Femur (tissue), 1 donor: ENCODE results near the gene MYL7.

Experiments
- DNase-seq: peaks from one replicate; pipeline ENCODE4 v3.0.0-alpha.2; 2017

MYL7 gene

DNA sequence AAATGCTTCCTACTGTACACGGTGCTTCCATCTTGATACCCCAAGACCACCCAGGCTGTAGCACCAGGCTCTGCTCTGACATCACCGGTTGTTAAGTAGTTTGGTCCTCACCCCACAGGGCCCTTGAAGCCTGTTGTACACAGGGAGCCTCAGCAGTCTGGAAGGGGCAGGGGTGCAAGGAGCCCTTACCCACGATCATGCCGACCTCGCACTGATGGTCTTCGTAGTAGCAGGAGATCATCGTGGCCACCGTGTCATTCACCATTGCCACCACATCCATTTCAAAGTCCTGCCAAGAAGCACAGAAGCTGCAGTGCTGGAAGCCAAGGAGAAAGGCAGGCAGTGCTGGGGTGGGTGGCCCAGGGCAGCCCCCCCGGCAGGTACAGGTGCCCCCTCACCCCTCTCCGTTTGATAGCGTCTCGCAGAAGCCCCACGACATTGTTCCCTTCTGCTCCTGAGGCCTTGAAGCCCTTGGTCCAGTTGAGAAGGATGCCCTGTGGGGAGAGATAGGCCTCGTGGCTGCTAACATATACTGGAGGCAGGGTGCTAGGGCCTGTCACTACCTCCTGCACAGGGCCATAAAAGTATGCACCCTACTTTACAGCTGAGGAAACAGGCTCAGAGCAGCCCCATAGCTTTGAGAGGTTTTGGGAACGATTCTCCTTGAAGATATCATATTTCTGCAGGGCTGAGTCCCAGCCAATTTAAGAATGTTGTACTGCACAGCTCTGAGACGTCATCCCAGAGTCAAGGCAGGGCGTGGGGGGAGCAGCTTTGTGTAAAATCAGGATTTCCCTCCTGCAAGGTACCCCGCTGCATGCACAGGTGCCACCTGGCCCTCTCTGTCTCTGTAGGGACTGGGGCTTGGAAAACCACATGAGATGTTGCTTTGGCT, 8.7 kb upstream of the MYL7 start:
- DNase-seq, result peak; percentile 55

DNA sequence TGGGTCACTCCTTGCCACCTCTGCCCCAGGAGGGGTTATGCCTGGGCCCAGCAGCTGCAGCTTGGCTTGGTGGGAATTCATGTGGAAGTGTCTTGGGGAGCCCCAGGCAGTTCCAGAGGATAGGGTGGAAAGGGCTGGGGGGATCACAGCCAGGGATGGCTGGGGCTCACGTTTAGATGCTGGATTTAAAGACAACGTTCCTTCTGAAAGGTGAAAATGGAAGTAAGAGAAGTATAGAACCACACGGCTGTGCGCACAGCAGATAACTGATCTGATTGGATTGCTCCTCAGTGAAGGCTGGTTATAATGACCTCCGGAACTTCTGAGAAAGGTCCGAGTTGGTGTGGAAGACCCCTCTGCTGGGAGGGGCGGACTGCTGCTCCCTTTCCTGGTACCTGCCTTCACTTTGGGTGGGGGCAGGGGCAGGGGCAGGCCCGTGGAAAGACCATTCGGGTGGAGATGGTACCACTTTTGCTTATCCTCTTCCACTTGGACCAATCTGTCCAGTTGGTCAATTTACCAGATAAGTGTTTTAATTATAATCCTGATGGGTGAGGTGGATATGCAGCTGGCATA, 7.9 kb upstream of the MYL7 start:
- no peak for DNase-seq

DNA sequence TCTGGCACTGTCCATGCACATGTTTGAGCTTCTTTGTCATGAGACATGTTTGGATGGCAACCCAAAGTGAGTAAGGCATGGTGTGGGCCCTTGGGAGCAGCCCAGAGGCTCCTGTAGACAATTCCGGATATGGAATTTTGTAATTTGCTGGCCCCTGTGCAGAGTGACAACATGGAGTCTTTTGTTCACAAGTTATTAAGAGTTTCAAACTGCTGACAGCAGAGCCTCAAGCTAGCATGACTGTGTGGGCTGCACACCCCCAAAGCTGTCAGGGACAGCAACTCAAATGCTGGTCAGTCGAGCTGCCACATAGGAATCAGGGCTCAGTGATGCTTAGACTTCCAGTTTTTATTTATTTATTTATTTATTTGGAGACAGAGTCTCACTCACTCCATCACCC, 7.0 kb upstream of the MYL7 start:
- DNase-seq, result peak; percentile 13

DNA sequence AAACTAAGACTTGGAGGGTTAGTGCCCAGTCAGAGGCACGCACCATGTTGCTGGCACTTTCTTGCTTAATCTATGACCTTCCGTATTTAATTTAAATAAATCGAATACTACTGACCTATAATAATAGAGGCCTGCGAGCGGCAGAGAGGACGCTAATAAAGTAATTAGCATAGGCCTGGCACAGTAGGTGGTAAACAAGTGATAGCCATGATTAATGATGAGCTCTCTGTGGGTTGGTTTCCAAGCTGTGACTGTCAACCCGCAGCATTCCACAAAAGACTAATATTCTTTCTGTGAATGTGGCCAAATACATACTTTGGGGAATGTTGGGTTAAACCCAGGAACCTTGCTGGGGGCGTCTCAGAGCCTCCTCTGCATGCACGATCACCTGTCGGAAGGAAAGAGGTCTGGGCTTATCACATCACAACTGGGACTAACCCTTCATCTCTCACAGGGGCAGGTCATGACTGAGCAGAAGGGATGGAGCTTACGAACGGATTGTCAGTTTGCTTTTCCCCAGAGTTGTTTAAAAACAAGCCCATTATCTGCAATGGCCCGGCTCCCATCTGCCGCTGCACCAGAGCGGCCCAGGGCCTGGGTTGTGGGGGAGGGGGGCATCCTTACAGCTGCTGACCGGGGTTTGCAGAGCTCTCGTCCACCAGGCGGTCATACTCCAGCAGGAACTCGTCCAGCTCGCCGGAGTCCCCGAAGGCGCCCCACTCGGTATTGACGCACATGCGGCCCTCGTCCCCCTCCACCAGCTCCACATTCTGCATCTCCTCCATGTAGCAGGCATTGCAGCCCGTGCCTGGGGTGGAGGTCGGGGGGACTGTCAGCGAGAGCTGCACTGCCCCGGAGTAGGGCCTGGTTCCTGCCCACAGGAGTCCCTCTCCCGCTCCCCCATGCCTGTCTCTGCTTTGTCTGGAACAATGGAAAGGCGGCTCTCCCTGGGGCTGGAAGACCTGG, 6.2 kb upstream of the MYL7 start:
- peak; percentile 74 for DNase-seq

DNA sequence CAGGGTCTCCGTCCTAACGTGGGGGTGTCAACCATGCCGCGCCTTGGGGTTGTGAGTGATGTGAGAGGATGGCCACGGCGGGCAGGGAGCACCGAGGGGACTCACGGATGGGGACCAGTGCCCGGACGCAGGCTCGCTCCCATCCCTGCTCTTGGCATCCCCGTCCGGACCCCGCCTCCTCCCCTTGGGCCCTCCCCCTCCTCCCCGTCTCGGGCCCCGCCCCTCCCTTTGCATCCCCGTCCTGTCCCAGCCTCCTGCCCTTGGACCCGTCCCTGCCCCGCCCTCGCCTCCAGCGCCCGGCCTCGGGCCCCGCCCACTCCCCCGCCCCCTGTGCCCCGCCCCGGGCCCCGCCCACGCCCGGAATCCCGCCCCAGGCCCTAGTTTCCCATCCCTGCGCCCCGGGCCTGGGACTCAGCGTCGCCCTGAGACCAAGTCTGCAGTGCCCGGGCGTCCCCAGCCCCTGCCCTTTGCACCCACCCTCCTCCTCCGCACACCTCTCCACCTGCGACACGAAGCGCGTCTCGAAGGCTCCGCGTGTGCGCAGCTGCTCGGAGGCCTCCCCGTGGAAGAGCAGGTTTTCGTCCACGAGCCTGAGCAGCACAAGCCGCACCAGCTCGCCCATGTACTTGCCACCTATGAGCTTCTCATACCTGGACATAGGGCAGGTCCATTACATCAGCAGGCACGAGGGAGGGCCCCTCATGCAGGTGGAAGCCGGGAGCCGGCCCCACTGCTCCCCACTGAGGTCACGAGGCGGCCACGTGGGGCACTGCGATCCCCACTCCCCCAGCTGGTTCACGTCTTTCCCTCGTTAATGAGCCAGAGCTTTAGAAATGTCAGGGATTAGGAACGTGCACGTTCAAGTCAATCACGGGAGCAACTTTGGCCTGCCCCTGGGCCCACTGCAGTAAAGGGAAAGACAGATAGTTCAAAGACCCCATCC, 5.1 kb upstream of the MYL7 start:
- DNase-seq, result peak; percentile 86

DNA sequence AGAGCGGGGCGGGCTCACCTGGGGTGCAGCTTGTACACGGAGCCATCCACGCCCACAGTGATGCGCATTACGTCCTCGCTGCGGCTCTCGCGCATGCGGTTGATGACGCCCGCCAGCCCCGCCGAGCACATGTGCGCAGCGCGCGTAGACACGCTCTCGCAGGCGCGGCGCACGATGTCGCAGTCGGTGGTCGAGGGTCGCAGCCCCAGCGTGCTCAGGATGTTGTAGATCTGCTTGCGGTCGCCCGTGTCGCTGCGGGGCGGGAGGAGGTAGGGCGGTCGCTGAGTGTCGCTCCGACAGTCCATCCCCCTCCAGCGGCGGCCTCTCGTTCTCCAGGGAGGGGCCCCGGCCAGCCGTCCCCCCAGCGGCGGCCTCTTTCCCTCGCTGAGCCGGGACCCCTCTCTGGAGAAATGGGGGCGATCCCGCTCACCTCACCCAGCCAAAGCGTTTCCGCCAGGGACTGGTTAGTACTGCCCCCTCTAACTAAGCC, 4.4 kb upstream of the MYL7 start:
- DNase-seq, result peak; percentile 38

DNA sequence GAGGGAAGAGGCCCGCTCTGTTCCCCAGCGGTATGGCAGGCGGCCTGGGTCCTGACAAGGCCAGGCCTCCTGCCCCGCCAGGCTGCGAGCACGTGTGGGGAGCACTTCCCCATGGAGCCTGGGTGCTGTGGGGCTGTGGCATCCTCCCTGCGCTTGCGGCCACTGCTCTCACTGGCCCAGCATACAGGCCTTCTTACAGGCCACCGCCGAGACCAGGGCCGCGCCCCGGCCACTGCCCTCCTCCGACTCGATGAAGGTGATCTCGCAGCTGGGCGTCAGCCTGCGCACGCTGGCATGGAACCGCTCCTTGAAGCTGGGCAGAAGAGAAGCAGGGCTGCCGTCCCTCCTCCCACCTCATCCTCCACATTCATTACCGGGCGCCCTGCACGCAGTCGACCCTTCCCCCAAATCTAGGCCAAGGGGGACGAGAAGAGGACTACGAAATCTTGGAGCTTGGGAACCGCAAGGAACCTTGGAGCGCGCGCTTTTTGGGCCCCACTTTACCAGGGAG, 3.9 kb upstream of the MYL7 start:
- DNase-seq, result peak; percentile 13

DNA sequence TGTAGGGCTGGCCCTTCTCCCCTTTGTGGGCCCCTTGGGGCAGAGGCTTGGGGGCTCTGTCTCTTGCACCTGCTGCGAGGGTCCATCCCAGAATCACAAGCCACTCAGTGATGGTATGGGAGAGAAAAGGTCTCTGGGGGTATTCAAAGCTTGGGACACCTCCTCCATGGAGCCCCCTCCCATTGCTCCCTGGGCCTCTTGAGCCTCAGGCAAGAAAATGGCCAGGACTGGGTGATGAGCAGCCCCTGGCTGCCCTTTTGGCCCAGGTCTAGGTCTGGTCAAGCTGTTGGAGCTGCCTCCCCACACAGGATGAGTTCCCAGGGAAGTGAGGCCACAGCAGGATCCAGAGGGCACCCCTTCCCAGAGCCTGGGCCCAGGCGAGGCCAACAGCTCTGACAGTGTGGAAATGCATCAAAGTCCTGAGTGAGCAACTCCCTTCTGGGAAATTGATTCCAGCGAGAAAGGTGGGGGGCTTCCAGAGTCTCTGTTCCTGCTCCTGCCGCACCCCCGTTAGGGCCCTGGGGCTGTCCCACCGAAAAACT, 3.4 kb upstream of the MYL7 start:
- DNase-seq, result peak; percentile 17

DNA sequence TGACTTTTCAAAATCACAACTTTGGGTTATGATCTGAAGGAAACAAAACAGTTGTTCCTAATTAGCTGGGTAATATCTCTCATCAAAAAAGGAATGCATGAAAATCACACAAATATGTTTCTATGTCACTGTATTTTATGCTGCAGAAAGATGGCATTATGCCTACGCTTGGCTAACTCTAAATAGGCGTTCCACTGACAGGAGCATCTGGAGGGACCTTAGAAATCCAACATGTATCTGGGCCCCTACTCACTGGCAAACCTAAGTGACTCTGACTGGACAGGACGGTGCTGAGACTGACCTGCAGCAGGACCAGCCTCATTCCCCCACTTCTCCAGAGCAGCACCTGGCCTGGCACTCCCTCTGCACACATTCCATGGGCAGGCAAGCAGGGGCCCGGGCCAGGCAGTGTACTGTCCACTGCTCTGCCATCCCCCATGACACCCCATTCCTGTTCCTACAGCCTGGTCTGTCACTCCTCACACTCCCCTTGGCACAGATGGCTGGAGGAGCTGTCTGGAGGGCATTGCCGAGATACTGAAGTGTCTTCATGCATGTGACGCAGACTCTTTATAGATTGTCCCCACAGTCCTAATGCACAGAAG, 2.6 kb upstream of the MYL7 start:
- peak; percentile 33 for DNase-seq

DNA sequence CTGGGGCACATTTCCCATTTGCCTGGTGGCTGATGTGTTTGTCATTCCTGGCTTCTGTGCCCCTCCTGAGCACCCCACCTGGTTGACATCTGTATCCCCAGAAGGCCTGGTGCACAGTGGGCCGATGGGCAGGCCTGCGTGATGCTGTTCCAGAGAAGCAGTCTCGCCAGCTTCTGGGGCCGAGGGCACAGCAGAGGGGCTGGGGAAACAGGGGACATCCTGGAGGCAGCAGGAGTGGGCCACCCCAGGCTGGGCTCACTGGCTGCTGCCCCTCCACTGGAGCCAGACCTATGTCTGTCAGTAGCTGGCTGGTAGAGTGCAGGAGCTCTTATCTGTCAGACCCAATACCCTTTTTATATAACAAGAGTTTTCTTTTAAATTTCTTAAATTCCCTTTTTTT, 896 bp upstream of the MYL7 start:
- peak; percentile 9 for DNase-seq

DNA sequence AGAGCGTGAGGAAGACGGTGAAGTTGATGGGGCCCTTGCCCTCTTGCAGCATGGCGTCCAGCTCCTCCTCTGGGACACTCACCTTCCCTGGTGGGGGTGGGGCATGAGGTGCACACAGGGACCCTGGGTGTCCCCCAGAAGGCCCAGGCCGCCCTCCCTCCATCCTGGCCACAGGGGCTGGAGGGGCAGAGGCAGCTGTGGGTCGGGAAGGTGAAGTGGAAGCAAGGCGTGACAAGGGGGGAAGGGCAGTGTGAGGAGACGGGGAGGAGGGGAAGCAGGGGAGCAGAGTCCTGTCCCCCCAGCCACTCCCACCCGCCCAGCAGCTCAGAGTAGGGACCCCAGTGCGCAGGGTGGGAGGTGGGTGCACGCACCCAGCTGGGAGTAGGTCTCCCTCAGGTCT, 791 bp downstream of the MYL7 start:
- no peak for DNase-seq

DNA sequence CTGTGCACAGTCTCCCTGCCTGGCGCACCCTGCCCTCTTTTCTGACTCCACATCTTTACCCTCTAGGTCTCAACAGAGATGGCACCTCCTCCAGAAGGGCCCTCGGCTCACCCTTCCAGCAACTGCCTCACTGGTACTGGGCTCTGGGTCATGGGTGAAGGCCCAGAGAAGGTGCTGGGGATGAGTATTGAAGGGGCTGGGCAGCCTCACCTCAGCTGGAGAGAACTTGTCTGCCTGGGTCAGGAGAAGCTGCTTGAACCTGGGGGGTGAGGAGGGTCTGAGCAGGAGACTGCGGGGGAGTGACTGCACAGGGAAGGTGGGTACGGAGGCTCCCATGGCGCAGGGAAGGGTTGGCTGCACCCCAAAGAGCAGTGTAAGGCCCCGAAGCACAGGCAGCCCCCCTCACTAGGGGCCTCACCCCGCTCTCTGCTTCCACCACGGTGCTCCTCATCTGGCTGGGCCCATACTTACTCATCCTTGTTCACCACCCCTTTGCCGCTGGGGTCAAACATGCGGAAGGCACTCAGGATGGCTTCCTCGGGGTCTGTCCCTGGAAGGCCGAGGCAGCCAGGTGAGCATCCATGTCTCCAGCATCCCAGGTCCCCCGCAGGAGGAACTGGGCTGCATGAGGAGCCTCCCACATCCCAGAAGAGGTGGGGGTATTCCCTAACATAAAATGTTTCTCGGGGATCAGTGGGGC, 1.7 kb downstream of the MYL7 start:
- DNase-seq, result no peak

DNA sequence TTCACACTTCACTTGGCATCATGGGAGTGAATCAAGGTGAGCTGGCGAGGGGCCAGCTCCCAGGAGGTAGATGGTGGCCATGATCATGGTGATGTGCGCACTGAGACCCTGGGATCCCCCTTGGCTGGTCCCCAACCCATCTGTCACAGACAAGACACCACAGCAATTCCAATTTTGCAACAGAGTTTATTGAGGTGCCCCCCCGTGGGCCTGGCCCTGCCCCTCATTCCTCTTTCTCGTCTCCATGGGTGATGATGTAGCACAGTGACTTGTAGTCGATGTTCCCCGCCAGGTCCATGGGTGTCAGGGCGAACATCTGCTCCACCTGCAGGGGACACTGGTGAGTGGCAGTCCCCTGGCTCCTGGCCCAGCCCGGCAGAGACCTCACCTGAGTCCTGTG, 2.4 kb downstream of the MYL7 start:
- no peak for DNase-seq

DNA sequence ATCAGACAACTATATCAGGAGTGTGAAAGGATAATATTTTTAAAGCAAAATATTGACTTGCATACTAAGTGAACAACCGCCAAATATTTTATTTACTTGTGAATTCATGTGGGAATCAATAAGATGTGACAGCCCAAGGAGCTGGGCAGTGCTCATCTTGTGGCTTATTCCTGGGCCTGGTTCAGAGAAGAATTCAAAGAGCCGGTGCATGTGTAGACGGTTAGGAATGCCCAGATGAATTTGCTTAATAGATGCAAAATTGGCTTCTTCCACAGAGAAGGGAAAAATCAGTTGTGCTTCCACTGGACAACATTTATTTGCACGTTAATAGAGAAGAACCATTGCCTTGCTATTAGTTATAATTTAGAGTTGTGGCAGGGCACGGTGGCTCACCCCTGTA, 4.4 kb downstream of the MYL7 start:
- no peak for DNase-seq

DNA sequence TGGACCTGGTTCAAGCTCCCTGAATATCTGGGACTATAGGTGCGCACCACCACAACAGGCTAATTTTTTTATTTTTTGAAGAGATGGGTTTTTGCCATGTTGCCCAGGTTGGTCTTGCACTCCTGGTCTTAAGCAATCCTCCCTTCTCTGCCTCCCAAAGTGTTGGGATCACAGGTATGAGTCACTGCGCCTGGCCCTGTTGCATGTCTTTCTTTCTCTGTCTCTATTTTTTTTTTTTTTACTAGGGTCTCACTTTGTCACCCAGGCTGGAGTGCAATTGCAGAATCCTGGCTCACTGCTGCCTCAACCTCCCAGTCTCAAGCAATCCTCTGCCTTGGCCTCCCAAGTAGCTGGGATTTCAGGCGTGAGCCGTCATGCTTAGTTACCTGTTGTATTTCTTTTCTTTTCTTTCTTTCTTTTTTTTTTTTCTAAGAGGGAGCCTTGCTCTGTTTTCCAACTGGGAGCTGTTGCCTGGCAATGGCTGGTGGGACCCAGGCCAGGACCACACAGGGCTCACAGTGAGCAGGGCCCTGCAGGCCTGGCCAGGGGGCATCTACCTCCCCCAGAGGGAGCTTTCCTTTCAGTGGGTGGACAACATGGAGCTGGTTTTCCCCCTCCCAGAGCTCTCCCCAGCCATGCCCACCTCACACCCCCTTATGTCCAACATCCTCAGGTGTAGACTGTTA, 6.0 kb downstream of the MYL7 start:
- DNase-seq, result no peak

DNA sequence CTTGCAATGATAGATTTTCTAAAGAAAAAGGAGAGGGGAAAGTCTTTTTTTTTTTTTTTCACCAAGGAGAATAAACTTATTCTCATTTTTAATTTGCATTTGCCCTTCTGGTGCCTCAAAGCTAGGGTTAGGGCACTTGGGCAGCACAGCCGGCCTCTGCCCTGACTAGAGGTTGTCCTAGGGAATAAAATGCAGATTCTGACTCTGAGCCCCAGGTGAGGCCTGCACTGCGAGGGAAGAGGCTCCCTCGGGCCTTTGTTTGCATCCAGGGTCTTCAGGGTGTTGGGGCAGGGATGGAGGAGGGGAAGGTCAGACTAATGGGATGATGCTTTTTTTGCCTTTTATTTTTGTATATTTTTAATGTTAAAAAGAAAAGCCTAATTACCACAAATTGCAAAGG, 7.8 kb downstream of the MYL7 start:
- DNase-seq, result no peak

DNA sequence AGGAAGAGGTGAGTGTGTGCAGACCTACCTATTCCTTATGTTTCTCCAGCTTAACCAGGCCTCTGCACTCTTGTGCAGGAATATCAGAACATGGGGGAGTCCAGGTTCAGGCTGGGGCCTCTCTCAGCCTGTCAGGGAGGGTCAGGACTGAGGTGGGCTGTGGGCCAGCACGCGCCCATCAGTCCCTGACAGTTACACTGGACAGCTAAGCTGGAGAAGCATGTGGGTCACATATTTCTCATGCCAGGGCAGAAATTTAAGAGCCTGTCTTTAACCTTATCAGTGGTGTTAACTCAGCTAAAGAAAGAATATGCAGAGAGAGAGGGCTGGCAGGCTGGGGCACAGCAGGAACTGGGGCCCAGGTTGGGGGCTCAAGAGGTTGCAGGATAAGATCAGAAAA, 9.1 kb downstream of the MYL7 start:
- no peak for DNase-seq

DNA sequence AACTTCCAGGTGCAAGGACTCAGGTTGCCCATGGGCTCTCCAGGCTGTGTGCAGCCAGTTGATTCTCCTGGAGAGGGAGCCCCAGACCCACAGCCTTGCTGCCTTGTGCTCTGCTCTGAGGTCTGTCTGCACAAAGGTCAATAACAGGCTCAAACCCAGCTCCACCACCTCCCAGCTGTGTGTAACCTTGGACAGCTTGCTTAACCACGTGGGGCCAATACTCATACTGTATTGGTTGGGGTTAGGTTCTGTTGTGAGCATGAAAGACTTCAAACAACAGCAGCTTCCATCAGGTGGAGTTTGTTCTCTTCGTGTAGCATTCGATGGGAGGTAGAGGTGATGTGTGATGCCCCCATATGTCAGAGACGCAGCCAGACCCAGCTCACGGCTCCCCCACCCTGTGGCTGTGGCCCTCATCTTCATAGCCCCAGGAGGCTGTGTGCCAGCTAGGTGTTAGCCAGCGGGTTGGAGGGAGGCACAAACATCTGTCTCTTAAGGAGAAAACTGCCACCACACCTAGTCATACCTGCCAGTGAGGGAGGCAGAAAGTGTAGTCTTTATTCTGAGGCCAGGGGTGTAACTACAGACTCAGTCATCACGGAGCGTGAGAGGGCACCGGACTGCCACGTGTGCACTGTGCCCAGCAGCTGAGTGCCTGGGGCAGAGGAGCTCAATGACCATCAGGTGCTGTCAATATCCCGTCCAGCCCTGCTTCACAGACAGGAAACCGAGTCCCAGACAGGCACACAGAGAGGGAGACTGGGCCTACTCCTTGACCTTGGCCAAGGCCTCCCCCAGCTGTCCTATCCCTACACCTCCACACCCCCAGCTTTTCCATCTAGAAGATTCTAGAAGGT, 9.7 kb downstream of the MYL7 start:
- no peak for DNase-seq
